NT2/D1 (cell line): ENCODE data around the gene PRKCH.
A peak's percentile ranks its signal among the peaks of the same experiment; 100 is the strongest.

Experiments used
- DNase-seq: peaks from one replicate; pipeline ENCODE4 v3.0.0-alpha.2; 2011; ENCODE audit warnings: low read depth, low spot score
- H3K27me3 ChIP-seq: 2 replicates; pipeline ENCODE4 v1.6.0; 2011; ENCODE audit warnings: mild to moderate bottlenecking; ENCODE audit not compliant: insufficient read length, insufficient read depth
- H3K36me3 ChIP-seq: 2 replicates; pipeline ENCODE4 v1.6.1; 2011; ENCODE audit warnings: mild to moderate bottlenecking, low read length, mixed read lengths; ENCODE audit not compliant: insufficient read depth, insufficient read length
- H3K4me1 ChIP-seq: 2 replicates; pipeline ENCODE4 v1.5.1; 2011; ENCODE audit not compliant: insufficient read depth, insufficient read length
- H3K4me3 ChIP-seq: 2 replicates; pipeline ENCODE4 v1.5.1; 2011; ENCODE audit warnings: low read depth; ENCODE audit not compliant: insufficient read length
- H3K9ac ChIP-seq: 2 replicates; pipeline ENCODE4 v1.6.0; 2011; ENCODE audit warnings: low read depth; ENCODE audit not compliant: insufficient read length
- H3K9me3 ChIP-seq: 2 replicates; pipeline ENCODE4 v1.5.1; 2011; ENCODE audit warnings: mild to moderate bottlenecking, low read length; ENCODE audit not compliant: insufficient read depth
- SUZ12 ChIP-seq: IDR thresholded peaks from 2 replicates; pipeline ENCODE4 v1.6.1; 2011; ENCODE audit not compliant: insufficient read length, insufficient read depth; ENCODE audit errors: extremely low read depth
- YY1 ChIP-seq: IDR thresholded peaks from 2 replicates; pipeline ENCODE4 v1.6.1; 2011; ENCODE audit not compliant: insufficient read length, insufficient read depth
- ZNF274 ChIP-seq: IDR thresholded peaks from 2 replicates; pipeline ENCODE4 v1.6.1; 2011; ENCODE audit warnings: mild to moderate bottlenecking, low read depth, low read length

The PRKCH gene

GRCh38 chr14:61564618-61565091 is 243.3 kb downstream of the PRKCH start:
- Histone ChIP-seq H3K4me3 (no peak overlapping the region), H3K9ac (no peak overlapping the region), H3K4me1 (peaks cover 20% of the 10 kb centered on the region), H3K27me3 (no peaks in the 10 kb centered on the region), H3K9me3 (no peaks in the 10 kb centered on the region), H3K36me3 (no peaks in the 10 kb centered on the region)
- TF ChIP-seq SUZ12 (no peak), ZNF274 (no peak), YY1 (no peak)
- DNase-seq, result no peak

GRCh38 chr14:61565181-61565580 is 243.8 kb downstream of the PRKCH start:
- H3K9ac ChIP-seq, result no peak overlapping the region
- peaks cover 22% of the 10 kb centered on the region for H3K4me1 ChIP-seq

GRCh38 chr14:61565836-61566536 is 244.6 kb downstream of the PRKCH start:
- TF ChIP-seq ZNF274 (no peak), SUZ12 (no peak), YY1 (no peak)
- no peak for DNase-seq

More at GRCh38 chr14:61565181-61565580, 243.8 kb downstream of the PRKCH start:
- Histone ChIP-seq H3K4me3 (no peak overlapping the region), H3K36me3 (no peaks in the 10 kb centered on the region), H3K9me3 (no peaks in the 10 kb centered on the region), H3K27me3 (no peaks in the 10 kb centered on the region)
- TF ChIP-seq ZNF274, result no peak
- no peak for TF ChIP-seq SUZ12
- no peak for TF ChIP-seq YY1
- DNase-seq, result no peak

DNA sequence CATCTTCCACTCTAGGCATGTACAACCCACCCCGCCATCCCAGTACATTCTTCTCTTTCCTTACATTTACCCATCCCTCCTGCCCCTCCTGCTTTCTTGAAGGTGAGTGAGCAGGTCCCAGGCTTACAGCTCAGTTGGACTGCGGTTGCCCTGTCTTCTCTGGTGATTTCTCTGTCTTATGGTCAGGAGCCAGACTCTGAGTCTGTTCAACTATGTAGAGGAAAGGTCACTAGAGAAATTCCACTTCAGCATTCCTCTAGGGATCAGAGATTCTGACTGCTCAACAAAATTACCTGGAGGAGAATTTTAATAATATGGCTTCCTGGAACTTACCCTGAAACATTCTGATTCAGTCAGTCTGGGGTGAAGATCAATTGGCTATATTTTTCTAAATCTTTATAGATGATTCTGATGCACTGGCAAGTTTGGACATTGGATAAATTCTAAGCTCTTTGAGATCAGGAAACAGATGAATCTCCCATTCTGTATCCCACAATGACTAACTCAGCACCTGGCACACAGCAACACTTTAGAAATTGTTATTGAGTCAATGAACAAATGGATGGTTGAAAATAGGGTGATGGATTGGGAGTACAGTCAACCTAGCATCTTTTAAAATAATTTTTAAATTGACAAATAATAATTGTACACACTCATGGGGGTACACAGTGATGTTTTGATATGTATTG is 245.3 kb downstream of the PRKCH start:
- no peak for TF ChIP-seq ZNF274
- no peak for TF ChIP-seq SUZ12
- no peak for TF ChIP-seq YY1
- Histone ChIP-seq H3K27me3 (no peaks in the 10 kb centered on the region), H3K9ac (no peak overlapping the region), H3K36me3 (no peaks in the 10 kb centered on the region), H3K4me1 (peaks cover 17% of the 10 kb centered on the region), H3K4me3 (no peak overlapping the region), H3K9me3 (no peaks in the 10 kb centered on the region)
- no peak for DNase-seq

More at GRCh38 chr14:61565836-61566536, 244.6 kb downstream of the PRKCH start:
- no peak overlapping the region for H3K4me3 ChIP-seq
- no peaks in the 10 kb centered on the region for H3K9me3 ChIP-seq
- no peaks in the 10 kb centered on the region for H3K36me3 ChIP-seq
- peaks cover 22% of the 10 kb centered on the region for H3K4me1 ChIP-seq
- H3K9ac ChIP-seq, result no peak overlapping the region
- H3K27me3 ChIP-seq, result no peaks in the 10 kb centered on the region

GRCh38 chr14:61567838-61568571 is 246.6 kb downstream of the PRKCH start:
- Histone ChIP-seq H3K27me3 (no peaks in the 10 kb centered on the region), H3K4me3 (no peak overlapping the region), H3K9ac (peak overlapping the region; percentile 6), H3K36me3 (no peaks in the 10 kb centered on the region), H3K9me3 (no peaks in the 10 kb centered on the region), H3K4me1 (peaks cover 11% of the 10 kb centered on the region)
- no peak for DNase-seq
- no peak for TF ChIP-seq YY1
- no peak for TF ChIP-seq SUZ12
- TF ChIP-seq ZNF274, result no peak

DNA sequence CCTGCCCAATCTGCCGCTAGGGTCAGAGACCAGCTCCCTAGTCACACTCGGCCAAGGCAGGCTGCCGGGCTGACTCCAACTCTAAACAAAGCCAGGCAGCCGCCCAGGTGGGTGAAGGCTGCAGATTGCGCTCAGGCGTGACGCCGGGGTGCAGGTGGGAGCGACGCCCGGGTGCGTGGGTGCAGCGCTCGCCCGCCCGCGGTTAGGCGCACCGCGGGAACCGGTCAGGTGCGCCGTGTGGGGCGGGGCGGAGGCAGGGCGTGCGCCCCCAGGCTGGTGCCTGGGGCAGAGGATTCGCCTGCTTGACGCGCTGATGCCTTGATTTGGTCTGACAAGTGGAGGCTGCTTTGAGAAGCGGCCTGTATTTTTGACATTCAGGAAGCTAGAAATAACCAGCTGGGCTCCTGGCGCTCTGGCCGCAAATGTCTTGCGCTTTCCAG is 247.2 kb downstream of the PRKCH start:
- Histone ChIP-seq H3K27me3 (no peaks in the 10 kb centered on the region), H3K4me1 (peaks cover 11% of the 10 kb centered on the region), H3K36me3 (no peaks in the 10 kb centered on the region), H3K4me3 (no peak overlapping the region), H3K9ac (no peak overlapping the region), H3K9me3 (no peaks in the 10 kb centered on the region)
- no peak for DNase-seq
- TF ChIP-seq YY1, result no peak
- TF ChIP-seq SUZ12, result no peak
- no peak for TF ChIP-seq ZNF274

GRCh38 chr14:61569308-61569707 is 247.9 kb downstream of the PRKCH start:
- TF ChIP-seq ZNF274, result no peak
- no peak for TF ChIP-seq YY1
- TF ChIP-seq SUZ12, result no peak
- Histone ChIP-seq H3K9ac (no peak overlapping the region), H3K9me3 (no peaks in the 10 kb centered on the region), H3K4me3 (no peak overlapping the region), H3K36me3 (no peaks in the 10 kb centered on the region), H3K4me1 (peaks cover 11% of the 10 kb centered on the region), H3K27me3 (no peaks in the 10 kb centered on the region)
- no peak for DNase-seq
